Keratinocyte (primary cell): ENCODE measurements around the gene ARHGAP35. TPM values are rescaled to one million over a fixed set of nuclear protein-coding genes. Genes with fewer than 3 reads are reported as not detected.

ENCODE experiments used
- DNase-seq: peaks from one replicate; pipeline ENCODE4 v3.0.0-alpha.2; 2011; ENCODE audit warnings: low read depth, missing footprints, low spot score
- FAIRE-seq: peaks from 2 replicates; lab custom pipeline; 2011; peaks lifted over from hg19 to GRCh38; lab: Jason Lieb, UNC
- H2AFZ ChIP-seq: 2 replicates; pipeline ENCODE4 v1.6.0; 2012; ENCODE audit warnings: low read length, control low read depth, inconsistent platforms; ENCODE audit not compliant: control insufficient read depth
- H3K27ac ChIP-seq: 2 replicates; pipeline ENCODE4 v1.5.1; 2011; ENCODE audit warnings: low read length; ENCODE audit not compliant: control insufficient read depth, insufficient read depth
- H3K27me3 ChIP-seq: 3 replicates; pipeline ENCODE4 v1.6.0; 2011; ENCODE audit warnings: low read length; ENCODE audit not compliant: control insufficient read depth, insufficient read depth; ENCODE audit errors: extremely low read depth
- H3K36me3 ChIP-seq, 2 experiments: 2 replicates in 1 of 2; 3 replicates in 1 of 2; pipeline ENCODE4 v1.5.1; 2011; ENCODE audit warnings: low read length in 2 of 2, mild to moderate bottlenecking in 1 of 2; ENCODE audit not compliant: control insufficient read depth in 2 of 2, insufficient read depth in 2 of 2; ENCODE audit errors: extremely low read depth in 1 of 2
- H3K4me1 ChIP-seq: 3 replicates; pipeline ENCODE4 v1.5.1; 2011; ENCODE audit warnings: low read length; ENCODE audit not compliant: control insufficient read depth, insufficient read depth; ENCODE audit errors: extremely low read depth
- H3K4me2 ChIP-seq: 3 replicates; pipeline ENCODE4 v1.6.0; 2011; ENCODE audit warnings: low read depth, low read length; ENCODE audit not compliant: control insufficient read depth, insufficient read depth; ENCODE audit errors: extremely low read depth
- H3K4me3 ChIP-seq, 3 experiments: fragments of 200-600 bp in 1 of 3; sonication (generic) in 1 of 3; 2 replicates in 2 of 3; 3 replicates in 1 of 3; pipeline ENCODE4 v1.5.1; 2011 to 2016; ENCODE audit warnings: low read length in 3 of 3, mild to moderate bottlenecking in 3 of 3, control low read depth in 2 of 3, inconsistent platforms in 1 of 3, low read depth in 1 of 3, mixed read lengths in 1 of 3, mixed run types in 1 of 3, moderate library complexity in 1 of 3; ENCODE audit not compliant: control insufficient read depth in 2 of 3, insufficient read depth in 2 of 3; ENCODE audit errors: extremely low read depth in 1 of 3
- H3K79me2 ChIP-seq: 2 replicates; pipeline ENCODE4 v1.6.0; 2012; ENCODE audit warnings: low read length; ENCODE audit not compliant: control insufficient read depth, insufficient read depth
- H3K9ac ChIP-seq: 3 replicates; pipeline ENCODE4 v1.6.0; 2011; ENCODE audit warnings: low read length; ENCODE audit not compliant: control insufficient read depth, insufficient read depth; ENCODE audit errors: extremely low read depth
- H3K9me1 ChIP-seq: 3 replicates; pipeline ENCODE4 v1.6.0; 2011; ENCODE audit warnings: low read length; ENCODE audit not compliant: control insufficient read depth, insufficient read depth; ENCODE audit errors: extremely low read depth
- H3K9me3 ChIP-seq: 2 replicates; pipeline ENCODE4 v1.5.1; 2012; ENCODE audit warnings: low read depth, low read length; ENCODE audit not compliant: control insufficient read depth
- H4K20me1 ChIP-seq: 3 replicates; pipeline ENCODE4 v1.6.0; 2011; ENCODE audit warnings: low read length; ENCODE audit not compliant: control insufficient read depth, insufficient read depth; ENCODE audit errors: extremely low read depth
- EZH2 ChIP-seq: IDR thresholded peaks from one replicate; pipeline ENCODE4 v1.6.1; 2012; ENCODE audit warnings: inconsistent platforms, mild to moderate bottlenecking, low read length, moderate library complexity
- dilution Hi-C: fragments of 300-500 bp; cut with MboI; formaldehyde crosslinking; loops from one replicate; pipeline ENCODE4 v1.7.0; 2020; ENCODE audit warnings: low sequenced_read_pairs; ENCODE audit not compliant: extremely low pct_ligation_motif_present
- polyA plus RNA-seq, 5 experiments: library from polyadenylated mRNA; depleted of rRNA in 3 of 5; stranded (reverse) in 3 of 5; stranded (forward) in 1 of 5; unstranded in 1 of 5; fragments of >200 nt; gene quantifications; 1 replicate in 1 of 5; 2 replicates in 3 of 5; 3 replicates in 1 of 5; pipeline versions ENCODE4 v1.2.1 to v1.2.3, GENCODE V29; 2011 to 2012; ENCODE audit warnings: missing spikeins in 2 of 5, low read depth in 1 of 5, low replicate concordance in 1 of 5
- TF ChIP-seq, protein P1 (sequence below), 3 experiments: IDR thresholded peaks in 1 of 3; conservative IDR thresholded peaks in 1 of 3; optimal IDR thresholded peaks in 1 of 3; 2 replicates in 2 of 3; 3 replicates in 1 of 3; pipeline versions ENCODE3 to v1.5.1; 2011; ENCODE audit warnings: low read length in 3 of 3, mild to moderate bottlenecking in 3 of 3, moderate library complexity in 2 of 3, control low read depth in 1 of 3, inconsistent platforms in 1 of 3; ENCODE audit not compliant: insufficient read depth in 2 of 3; ENCODE audit errors: extremely low read depth in 1 of 3

Gene ARHGAP35
- polyA plus RNA-seq, 1 donor (not counting 4 experiments of a cell fraction or from before 2014, with no cell fraction given) = 19.5 TPM

DNA sequence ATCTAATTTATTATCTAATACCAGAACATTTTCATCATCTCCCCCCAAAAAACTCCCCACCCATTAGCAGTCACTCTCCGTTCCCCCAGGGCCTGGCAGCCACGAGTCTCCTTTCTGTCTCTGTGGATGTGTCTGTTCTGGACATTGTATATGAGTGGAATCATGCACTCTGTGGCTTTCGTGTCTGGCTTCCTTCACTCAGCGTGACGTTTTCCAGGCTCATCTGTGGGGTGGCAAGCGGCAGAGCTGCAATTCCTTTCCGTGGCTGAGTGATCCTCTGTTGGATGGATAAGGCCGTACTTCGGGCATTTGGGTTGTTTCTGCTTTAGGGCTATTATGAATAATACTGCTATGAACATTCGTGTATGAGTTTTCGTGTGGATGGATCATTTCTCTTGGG lies 13.3 kb upstream of the ARHGAP35 start:
- Histone ChIP-seq H3K4me1 (peaks cover 12% of the 10 kb centered on the region), H3K36me3 (peaks cover 7 to 18% of the 10 kb centered on the region in 2 experiments), H3K9ac (no peak overlapping the region), H3K9me3 (no peaks in the 10 kb centered on the region), H3K27me3 (no peaks in the 10 kb centered on the region), H3K27ac (no peak overlapping the region), H3K4me2 (no peak overlapping the region), H4K20me1 (peaks cover 5% of the 10 kb centered on the region), H3K9me1 (no peaks in the 10 kb centered on the region), H3K79me2 (peaks cover 43% of the 10 kb centered on the region), H2AFZ (no peak overlapping the region), H3K4me3 (no peak overlapping the region)
- TF ChIP-seq, protein P1, sequence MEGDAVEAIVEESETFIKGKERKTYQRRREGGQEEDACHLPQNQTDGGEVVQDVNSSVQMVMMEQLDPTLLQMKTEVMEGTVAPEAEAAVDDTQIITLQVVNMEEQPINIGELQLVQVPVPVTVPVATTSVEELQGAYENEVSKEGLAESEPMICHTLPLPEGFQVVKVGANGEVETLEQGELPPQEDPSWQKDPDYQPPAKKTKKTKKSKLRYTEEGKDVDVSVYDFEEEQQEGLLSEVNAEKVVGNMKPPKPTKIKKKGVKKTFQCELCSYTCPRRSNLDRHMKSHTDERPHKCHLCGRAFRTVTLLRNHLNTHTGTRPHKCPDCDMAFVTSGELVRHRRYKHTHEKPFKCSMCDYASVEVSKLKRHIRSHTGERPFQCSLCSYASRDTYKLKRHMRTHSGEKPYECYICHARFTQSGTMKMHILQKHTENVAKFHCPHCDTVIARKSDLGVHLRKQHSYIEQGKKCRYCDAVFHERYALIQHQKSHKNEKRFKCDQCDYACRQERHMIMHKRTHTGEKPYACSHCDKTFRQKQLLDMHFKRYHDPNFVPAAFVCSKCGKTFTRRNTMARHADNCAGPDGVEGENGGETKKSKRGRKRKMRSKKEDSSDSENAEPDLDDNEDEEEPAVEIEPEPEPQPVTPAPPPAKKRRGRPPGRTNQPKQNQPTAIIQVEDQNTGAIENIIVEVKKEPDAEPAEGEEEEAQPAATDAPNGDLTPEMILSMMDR (optimal IDR thresholded peaks at IDR 0.05 in 1 of 3, IDR thresholded peaks at IDR 0.05 in 1 of 3, conservative IDR thresholded peaks at IDR 0.05 in 1 of 3; ENCODE audit: extremely low read depth in 1 of 3, insufficient read depth in 2 of 3, low read length in 3 of 3) = no peak
- no peak for TF ChIP-seq EZH2
- FAIRE-seq = no peak
- dilution Hi-C loops = no loop called here
- DNase-seq = no peak

DNA sequence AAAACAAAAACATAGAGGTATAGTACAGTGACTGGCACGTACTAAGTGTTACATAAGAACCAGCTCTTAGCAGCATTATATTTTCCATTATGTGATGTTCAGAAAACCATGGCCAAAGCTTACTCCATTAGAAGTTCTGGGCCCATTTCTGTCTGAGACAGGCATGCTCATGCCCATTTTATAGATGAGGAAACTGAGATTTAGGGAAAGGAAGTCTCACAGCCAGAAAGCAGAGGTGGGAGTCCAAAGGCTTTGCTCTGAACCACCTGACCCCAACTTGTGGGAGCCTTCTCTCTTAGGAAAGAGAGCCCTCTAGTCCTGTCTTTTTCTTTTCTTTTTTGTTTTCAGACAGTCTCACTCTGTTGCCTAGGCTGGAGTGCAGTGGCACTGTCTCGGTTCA lies 12.4 kb upstream of the ARHGAP35 start:
- H3K27me3 ChIP-seq = no peaks in the 10 kb centered on the region
- TF ChIP-seq, protein P1 (optimal IDR thresholded peaks at IDR 0.05 in 1 of 3, IDR thresholded peaks at IDR 0.05 in 1 of 3, conservative IDR thresholded peaks at IDR 0.05 in 1 of 3; ENCODE audit: extremely low read depth in 1 of 3, insufficient read depth in 2 of 3, low read length in 3 of 3) = no peak
- TF ChIP-seq EZH2 = no peak
- no peak overlapping the region for H3K27ac ChIP-seq
- no peak overlapping the region for H3K4me3 ChIP-seq
- dilution Hi-C loops = no loop called here
- H3K4me2 ChIP-seq = no peak overlapping the region
- peaks cover 12% of the 10 kb centered on the region for H3K4me1 ChIP-seq
- H3K79me2 ChIP-seq = peaks cover 39% of the 10 kb centered on the region
- no peak overlapping the region for H2AFZ ChIP-seq
- no peak overlapping the region for H3K9ac ChIP-seq
- H3K36me3 ChIP-seq = peaks cover 4 to 10% of the 10 kb centered on the region in 2 experiments
- DNase-seq (no peak), FAIRE-seq (no peak)
- H3K9me3 ChIP-seq = no peaks in the 10 kb centered on the region
- H3K9me1 ChIP-seq = no peaks in the 10 kb centered on the region
- H4K20me1 ChIP-seq = peaks cover 5% of the 10 kb centered on the region
